Brain microvascular endothelial cell (primary cell): ENCODE data around the gene SVOP.

Experiments used
- DNase-seq: peaks from one replicate; pipeline ENCODE4 v3.0.0-alpha.2; 2020
- H3K27ac ChIP-seq: fragments of 250-450 bp; sonication (Bioruptor Pico); 2 replicates; pipeline ENCODE4 v1.5.1; 2020; ENCODE audit warnings: mild to moderate bottlenecking, moderate library complexity
- H3K27me3 ChIP-seq: fragments of 250-450 bp; sonication (Bioruptor Pico); replicated peaks from 2 replicates; pipeline ENCODE4 v1.5.1; 2020; ENCODE audit warnings: mild to moderate bottlenecking
- H3K36me3 ChIP-seq: fragments of 250-450 bp; sonication (Bioruptor Pico); replicated peaks from 2 replicates; pipeline ENCODE4 v1.5.1; 2020; ENCODE audit warnings: mild to moderate bottlenecking
- H3K4me3 ChIP-seq: 2 replicates; pipeline ENCODE4 v1.5.1; 2011; ENCODE audit warnings: low read depth, mild to moderate bottlenecking, control low read depth, low read length, moderate library complexity
- CTCF ChIP-seq: IDR thresholded peaks from 2 replicates; pipeline ENCODE4 v1.5.1; 2011; ENCODE audit warnings: low read depth, mild to moderate bottlenecking, moderate library complexity, low read length, control low read depth, inconsistent platforms; ENCODE audit errors: missing control alignments
- in situ Hi-C: cut with HindIII; loops from 2 replicates; pipeline ENCODE4 v1.10.0; 2017; ENCODE audit warnings: low sequenced_read_pairs, low pct_ligation_motif_present

Gene SVOP

GRCh38 chr12:108896336-108896735 is 124.5 kb downstream of the SVOP start:
- DNase-seq, result no peak
- no peak overlapping the region for H3K4me3 ChIP-seq

GRCh38 chr12:108895220-108895802 is 125.6 kb downstream of the SVOP start:
- Histone ChIP-seq H3K27ac (no peak overlapping the region), H3K36me3 (no peaks in the 10 kb centered on the region), H3K4me3 (no peak overlapping the region), H3K27me3 (no peaks in the 10 kb centered on the region)
- no peak for DNase-seq
- no peak for TF ChIP-seq CTCF
- in situ Hi-C loops, result no loop called here

More at GRCh38 chr12:108896336-108896735, 124.5 kb downstream of the SVOP start:
- in situ Hi-C loops, result no loop called here
- Histone ChIP-seq H3K27me3 (no peaks in the 10 kb centered on the region), H3K36me3 (no peaks in the 10 kb centered on the region), H3K27ac (no peak overlapping the region)
- no peak for TF ChIP-seq CTCF

- TF ChIP-seq CTCF, result no peak
- Histone ChIP-seq H3K27me3 (no peaks in the 10 kb centered on the region), H3K4me3 (no peak overlapping the region), H3K27ac (no peak overlapping the region), H3K36me3 (no peaks in the 10 kb centered on the region)
- in situ Hi-C loops, result no loop called here
- no peak for DNase-seq
Observed at GRCh38 chr12:108890208-108890607, 130.7 kb downstream of the SVOP start.

GRCh38 chr12:108888031-108888430 is 132.8 kb downstream of the SVOP start:
- no peak overlapping the region for H3K27ac ChIP-seq
- in situ Hi-C loops, result no loop called here
- TF ChIP-seq CTCF, result no peak
- H3K27me3 ChIP-seq, result no peaks in the 10 kb centered on the region
- H3K4me3 ChIP-seq, result no peak overlapping the region
- no peak for DNase-seq
- H3K36me3 ChIP-seq, result no peaks in the 10 kb centered on the region

- no peak overlapping the region for H3K4me3 ChIP-seq
- in situ Hi-C loops, result no loop called here
- H3K27me3 ChIP-seq, result no peaks in the 10 kb centered on the region
- no peak for DNase-seq
- no peak overlapping the region for H3K27ac ChIP-seq
- no peaks in the 10 kb centered on the region for H3K36me3 ChIP-seq
- TF ChIP-seq CTCF, result no peak
Observed at GRCh38 chr12:108886873-108887629, 133.8 kb downstream of the SVOP start.
